SK-N-SH treated with all-trans-retinoic acid at 6 μM for 48 hours (cell line): ENCODE data around the gene ALDH6A1.

Experiments used
- CSDC2 ChIP-seq: fragments of 250-450 bp; sonication (Bioruptor Pico); IDR thresholded peaks from 2 replicates; pipeline ENCODE4 v1.5.0; 2020; ENCODE audit warnings: mild to moderate bottlenecking, moderate library complexity
- RARB ChIP-seq: fragments of 250-450 bp; sonication (Bioruptor Pico); IDR thresholded peaks from 2 replicates; pipeline ENCODE4 v1.8.0; 2021; ENCODE audit warnings: mild to moderate bottlenecking, moderate library complexity
- TOX ChIP-seq: fragments of 250-450 bp; sonication (Bioruptor Pico); IDR thresholded peaks from 2 replicates; pipeline ENCODE4 v1.8.0; 2021; ENCODE audit warnings: mild to moderate bottlenecking, moderate library complexity, borderline replicate concordance
- ZNF70 ChIP-seq: fragments of 450-650 bp; formaldehyde crosslinking; IDR thresholded peaks from 2 replicates; pipeline ENCODE4 v1.5.0; 2020; ENCODE audit warnings: mild to moderate bottlenecking, moderate library complexity
- TF ChIP-seq, protein P1 (sequence below): fragments of 250-450 bp; sonication (Bioruptor Pico); IDR thresholded peaks from 2 replicates; pipeline ENCODE4 v1.8.0; 2020; ENCODE audit warnings: mild to moderate bottlenecking, moderate library complexity, borderline replicate concordance

DNA sequence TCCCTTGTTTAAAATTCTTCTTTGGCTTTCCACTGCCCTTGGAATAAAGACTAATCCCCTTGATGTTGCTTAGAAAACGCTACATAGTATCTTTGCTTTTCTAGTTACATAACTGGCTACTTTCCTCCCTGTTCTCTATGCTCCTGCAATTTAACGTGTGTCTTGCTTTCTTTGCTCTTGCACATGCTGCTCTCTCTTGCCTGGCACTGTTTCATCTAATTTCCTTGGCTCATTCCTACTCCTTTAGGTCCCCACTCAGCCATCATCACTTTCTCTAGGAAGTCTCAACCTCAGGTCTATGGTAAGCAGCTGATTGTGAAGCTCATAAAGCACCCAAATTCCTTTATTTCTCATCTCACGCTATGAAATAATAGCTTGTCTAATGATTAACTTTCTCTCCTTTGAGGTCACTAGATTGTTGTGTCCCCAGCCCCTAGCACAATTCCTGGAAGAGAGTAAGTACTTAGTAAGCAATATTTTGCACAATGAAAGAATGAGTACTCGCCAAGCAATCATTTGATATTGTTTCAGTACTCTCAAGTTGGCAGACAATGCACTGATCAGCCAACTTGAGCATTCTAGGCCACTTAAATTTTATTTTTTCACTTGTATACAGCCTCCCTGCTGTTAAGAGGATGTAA lies 3.3 kb downstream of the ALDH6A1 start:
- TF ChIP-seq TOX: no peak
- no peak for TF ChIP-seq CSDC2 (CRISPR knock-in tag)
- TF ChIP-seq, protein P1, sequence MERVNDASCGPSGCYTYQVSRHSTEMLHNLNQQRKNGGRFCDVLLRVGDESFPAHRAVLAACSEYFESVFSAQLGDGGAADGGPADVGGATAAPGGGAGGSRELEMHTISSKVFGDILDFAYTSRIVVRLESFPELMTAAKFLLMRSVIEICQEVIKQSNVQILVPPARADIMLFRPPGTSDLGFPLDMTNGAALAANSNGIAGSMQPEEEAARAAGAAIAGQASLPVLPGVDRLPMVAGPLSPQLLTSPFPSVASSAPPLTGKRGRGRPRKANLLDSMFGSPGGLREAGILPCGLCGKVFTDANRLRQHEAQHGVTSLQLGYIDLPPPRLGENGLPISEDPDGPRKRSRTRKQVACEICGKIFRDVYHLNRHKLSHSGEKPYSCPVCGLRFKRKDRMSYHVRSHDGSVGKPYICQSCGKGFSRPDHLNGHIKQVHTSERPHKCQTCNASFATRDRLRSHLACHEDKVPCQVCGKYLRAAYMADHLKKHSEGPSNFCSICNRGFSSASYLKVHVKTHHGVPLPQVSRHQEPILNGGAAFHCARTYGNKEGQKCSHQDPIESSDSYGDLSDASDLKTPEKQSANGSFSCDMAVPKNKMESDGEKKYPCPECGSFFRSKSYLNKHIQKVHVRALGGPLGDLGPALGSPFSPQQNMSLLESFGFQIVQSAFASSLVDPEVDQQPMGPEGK (CRISPR knock-in tag): no peak
- no peak for TF ChIP-seq RARB (CRISPR knock-in tag)
- no peak for TF ChIP-seq ZNF70 (CRISPR knock-in tag)
